Skin of body (tissue), 2 donors: ENCODE measurements around the gene NAGA. TPM values are rescaled to one million over a fixed set of nuclear protein-coding genes. Genes with fewer than 3 reads are reported as not detected.
"Not testable (repeated sequence)": the region's sequence is repeated elsewhere in the genome, so short reads cannot be mapped to it uniquely, and the experiment has no call there.

Experiments
- DNase-seq: peaks from one replicate; lab custom pipeline; 2025; lab: John Stamatoyannopoulos, UW
- total RNA-seq: library from RNA; depleted of rRNA; stranded (reverse); fragments of >200 nt; gene quantifications from one replicate; pipeline ENCODE4 v1.2.3, GENCODE V29; 2014

NAGA gene
- total RNA-seq, 1 donor from 2014 or later = 21.6 TPM

DNA sequence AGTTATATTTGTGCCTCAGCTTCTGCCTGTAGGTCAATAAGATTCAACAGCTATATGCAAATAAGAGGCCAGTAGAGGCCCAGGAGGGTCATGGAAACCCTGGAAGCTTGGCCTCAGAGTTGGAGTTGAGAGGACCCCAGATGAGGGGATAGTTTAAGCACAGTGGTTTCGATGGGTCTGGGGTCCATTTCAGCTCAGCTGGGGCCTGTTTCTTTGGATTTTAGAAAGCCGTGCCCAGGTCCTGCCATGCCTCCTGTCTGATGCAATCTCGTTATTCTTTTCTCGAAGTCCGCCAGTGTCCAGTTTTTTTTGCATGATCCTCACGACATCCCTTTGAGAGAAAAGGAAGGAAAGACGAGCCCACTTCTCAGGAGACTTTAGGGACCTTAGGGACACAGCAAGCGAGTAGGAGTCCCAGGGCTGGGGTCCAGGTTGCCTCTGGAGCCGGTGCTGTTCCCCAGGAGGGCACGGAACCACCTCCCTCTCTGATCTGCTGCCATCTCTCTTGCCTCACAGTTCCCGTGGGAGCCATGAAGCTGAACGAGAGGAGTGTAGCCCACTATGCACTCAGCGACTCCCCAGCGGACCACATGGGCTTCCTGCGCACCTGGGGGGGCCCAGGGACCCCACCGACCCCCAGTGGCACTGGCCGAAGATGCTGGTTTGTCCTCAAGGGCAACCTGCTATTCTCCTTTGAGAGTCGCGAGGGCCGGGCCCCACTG is 6.3 kb upstream of the NAGA start:
- no peak for DNase-seq

DNA sequence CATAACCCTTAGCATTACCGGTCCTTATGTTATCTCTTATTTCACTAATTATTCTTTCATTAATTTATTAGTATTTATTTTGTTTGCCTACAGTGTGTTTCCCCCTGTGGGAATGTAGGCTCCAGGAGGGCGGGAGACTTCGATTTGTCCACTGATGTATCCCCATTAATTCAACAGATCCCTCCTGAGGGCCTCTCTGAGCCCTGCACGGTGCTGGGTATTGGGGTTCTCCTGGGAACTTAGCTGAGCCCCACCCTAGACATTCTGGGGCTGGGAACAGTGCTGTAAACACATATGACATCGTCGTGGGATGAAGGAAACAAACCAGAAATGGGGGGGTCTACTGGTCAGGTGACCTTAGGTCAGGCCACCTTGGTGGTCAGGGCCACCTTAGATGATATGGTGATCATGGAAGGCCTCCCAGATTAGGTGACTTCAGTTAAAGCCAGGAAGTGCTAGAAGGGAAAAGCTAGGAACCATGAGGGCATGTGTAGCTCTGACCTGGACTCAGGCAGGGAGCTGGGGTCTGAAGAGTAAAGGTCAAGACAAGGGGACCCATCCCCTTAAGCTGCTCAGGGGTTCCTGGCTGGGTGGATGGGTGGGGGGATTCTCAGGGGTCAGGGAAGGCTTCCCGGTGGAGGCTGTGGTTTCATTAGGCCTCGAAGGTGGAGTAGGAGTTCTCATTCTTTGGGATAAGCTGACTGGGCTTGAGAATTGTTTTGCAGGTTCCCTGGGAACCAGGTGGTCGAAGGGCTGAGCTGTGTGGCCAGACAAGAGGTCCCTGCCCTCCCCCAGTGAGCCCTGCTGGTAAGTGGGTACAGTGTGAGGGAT is 4.4 kb upstream of the NAGA start:
- DNase-seq = no peak

DNA sequence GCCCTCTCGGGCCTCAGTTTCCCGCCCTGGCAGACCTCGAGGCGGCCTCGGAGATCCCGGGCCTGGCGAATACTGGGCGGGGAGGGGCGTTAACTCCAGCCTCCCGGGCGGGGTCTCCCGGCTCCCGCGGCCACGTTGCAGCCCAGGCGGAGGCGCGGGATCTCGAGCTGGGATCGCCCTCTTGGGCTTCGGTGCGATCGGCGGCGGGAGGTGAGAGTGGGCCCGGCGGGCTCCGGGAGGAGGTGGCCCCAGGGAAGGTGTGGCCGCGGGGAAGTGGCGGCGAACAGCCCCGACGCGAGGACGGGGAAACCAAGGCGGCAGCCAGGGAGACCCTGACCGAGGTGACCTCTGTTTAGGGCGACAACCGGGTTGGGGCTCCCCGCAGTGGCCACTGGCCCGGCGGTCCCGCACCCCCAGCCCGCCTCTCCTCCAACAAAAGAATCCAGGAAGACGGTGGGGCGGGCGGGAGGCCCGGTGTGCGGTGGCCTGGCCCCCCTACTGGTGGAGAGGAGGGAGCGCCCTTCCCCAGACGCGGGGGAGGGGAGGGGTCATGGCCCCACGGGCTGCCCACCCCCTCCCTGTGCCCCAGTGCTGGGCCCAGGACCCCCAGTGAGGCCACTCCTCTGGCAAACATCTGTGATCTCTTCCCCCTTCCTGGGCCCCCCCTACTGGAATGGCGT is 3.7 kb upstream of the NAGA start, which contains the start of gene PHETA2:
TSS of gene PHETA2 (plus strand) at position 117 of the 680 bp plus-strand sequence. CDS start 3,046 bp downstream, outside the sequence.
- no peak for DNase-seq

DNA sequence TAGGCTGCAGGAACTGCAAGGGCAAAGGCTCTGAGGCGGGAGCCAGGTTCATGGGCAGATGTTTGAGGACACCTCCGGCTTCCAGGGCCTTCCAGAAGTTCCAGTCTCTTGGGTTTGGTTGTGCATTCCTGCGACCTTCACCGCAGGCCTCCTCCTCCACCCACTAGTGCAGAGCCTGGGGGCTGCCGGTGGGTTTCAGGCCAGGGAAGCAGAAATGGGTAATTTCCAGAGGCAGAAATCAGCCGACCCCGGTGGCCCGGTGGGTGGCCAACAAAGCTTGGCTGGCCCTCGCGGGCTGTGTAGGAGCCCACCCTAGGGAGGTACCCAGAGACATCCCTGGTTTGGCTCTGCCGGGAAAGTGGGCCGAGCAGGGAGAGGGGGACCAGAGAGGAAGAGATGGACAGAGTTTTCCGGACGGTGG is 3.0 kb upstream of the NAGA start:
- DNase-seq = no peak

DNA sequence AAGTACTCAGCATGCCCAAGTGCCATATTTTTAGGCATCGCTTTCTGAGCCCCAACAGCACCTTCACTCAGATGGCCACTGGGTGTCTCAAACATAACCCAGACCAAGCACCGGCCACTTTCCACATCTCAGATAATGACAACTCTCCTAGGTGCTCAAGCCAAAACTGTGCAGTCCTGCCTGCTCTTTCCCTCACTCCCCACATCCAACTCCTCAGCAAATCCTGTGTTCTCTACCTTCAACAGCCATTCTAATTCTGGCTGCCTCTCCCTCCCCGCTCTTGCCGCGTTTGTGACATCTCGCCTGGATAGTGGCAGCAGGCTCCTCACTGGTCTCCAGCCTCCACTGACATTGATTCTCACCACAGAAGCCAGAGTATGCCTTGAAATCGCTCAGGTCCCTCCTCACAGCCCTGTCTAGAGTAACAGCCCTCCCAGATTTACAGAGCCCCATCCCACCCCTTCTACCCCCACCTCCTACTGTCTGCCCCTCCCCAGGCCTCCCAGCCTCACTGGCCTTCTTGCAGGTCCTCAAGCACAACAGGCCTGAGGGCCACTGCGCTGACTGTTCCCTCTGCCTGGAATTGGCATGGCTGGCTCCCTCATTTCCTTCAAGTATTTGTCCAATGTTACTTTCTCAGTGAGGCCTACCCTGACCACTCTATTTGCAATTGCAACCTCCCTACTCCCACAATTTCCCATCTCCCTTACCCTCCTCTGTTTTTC is 2.2 kb upstream of the NAGA start:
- no peak for DNase-seq

DNA sequence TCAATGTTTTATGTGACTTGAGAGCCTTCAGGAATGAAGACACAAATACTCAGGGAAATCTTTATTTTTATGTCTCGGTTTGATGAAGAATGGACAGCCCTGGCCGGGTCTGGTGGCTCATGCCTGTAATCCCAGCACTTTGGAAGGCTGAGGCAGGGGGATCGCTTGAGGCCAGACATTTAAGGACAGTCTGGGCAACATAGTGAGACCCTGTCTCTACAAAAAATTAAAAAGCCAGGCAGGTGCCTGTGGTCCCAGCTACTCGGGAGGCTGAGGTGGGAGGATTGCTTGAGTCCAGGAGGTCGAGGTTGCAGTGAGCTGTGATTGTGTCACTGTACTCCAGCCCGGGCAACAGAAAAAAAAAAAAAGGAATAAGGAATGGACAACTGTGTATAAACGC is 896 bp upstream of the NAGA start:
- not testable (repeated sequence) for DNase-seq

DNA sequence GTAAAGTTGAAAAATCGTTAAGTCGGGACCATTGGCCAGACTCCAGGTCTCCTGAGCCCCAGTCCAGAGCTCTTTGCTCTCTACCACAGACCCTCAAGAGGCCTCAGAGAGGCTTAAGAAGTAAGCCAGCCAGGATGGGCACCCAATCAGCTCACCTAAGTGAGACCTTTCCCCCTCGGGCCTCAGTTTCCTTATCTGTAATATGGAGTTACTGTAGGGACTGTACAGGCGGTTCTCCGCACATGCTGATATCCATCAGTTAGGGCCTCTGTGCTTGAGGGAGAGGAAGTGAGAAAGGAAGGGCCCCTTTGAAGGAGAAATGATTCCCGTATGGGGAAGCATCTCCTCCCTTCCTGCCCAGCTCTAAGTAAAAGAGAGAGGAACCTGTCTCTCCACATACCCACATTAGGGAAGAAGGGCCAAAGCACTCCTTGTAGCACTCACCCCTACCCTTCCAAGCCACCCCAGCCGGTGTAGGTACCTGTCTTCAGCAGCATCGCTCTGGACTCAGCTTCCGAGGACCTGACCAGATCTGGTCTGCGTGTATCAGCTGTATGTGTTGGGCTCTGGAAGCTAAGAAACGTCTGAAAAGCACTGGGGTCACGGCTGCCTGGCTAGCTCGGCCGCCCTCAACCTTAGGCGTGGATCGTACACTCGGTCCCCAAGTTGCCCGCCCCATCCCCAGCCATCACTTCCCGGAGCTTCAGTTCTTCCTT is 653 bp downstream of the NAGA start:
- peak; percentile 41 for DNase-seq

DNA sequence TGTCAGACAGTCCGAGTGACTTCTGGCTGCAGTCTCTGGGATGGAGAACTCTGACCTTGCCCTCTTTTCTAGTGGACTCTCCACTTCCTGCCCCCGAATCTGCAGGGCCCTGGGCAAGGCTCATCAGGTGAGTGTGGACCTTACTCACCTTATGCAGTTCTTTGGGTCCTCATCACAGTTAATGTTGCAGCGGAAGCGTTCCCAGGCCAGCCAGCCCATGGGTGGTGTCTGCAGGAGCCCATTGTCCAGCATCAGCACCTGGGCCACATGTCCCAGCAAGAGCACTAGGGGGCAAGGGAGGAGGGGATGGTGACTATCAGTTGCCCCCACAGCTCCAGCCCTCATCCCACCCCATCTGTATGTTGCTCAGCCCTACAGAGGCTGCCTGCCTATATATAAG is 2.3 kb downstream of the NAGA start:
- no peak for DNase-seq

DNA sequence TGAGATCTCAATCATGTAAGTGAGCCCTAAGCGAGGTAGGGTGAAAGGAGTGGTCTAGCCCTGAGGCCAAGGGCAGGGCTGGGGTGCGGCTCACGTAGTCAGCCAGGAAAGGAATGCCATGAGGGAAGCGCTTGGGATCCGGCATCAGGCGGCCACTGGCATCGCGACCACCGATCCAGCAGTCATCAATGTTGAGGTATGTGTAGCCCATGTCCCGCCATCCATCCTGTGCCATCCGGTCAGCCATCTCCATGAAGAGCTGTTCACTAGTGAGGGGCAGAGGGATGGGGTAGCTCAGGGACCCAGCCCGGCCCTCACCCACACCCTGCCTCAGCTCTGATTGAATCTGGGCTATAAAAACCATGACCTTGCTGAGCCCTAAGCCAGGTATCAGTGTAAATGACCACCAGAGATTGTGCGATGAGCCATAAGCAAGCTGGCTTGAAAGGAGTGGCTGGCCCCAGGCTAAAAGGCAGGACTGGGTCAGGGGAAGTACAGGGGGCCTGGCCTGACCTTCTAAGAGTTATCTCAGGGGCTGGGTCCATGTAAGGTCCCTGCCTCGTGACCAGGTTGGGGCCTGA is 2.9 kb downstream of the NAGA start:
- DNase-seq = no peak

DNA sequence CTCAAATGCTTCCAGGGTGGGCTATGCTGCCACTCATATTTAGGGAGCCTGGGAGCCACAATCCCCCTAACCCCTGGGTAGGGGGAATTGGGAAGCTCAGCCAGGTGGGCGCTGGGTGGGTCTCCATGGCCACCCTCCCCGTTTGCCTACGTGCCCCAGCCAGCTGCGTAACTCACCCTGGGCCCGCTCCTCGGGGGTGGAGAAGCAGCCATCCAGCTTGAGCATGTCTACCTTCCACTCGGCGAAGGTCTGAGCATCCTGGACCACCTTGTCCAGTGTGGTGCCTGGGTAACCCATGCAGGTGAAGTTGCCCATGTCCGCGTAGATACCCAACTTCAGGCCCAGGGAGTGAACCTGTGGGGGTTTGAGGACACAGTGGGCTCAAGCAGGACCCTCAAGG is 3.7 kb downstream of the NAGA start:
- no peak for DNase-seq

DNA sequence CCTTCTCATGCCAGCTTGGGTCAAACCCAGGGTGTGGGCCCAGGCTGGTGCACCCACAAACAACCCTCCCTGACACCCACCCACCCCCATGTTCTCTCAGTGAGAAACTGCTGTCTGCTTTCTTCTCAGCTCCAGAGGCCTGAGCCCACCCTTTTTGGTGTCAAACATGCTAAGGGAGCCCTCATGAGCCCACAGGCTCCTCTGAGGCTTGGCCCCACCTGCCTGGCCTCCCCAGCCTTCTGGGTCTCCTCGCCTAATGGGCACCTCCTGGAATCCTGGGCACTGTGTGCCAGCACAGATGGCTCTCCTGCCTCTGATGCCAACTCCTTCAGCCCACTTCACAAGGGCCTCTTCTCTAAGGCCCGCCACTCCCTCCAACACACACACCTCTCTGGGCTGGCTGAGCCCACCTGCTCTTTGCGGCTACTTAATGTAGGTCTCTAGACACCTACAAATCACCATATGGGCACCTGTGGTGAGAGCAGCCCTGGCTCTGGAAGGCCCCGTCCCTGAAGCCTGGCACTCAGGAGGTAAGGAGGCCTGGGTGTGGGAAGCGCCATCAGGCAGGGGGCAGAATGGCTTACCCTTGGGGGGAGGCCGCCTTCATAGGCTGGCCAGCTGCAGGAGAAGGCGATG is 4.4 kb downstream of the NAGA start:
- no peak for DNase-seq

DNA sequence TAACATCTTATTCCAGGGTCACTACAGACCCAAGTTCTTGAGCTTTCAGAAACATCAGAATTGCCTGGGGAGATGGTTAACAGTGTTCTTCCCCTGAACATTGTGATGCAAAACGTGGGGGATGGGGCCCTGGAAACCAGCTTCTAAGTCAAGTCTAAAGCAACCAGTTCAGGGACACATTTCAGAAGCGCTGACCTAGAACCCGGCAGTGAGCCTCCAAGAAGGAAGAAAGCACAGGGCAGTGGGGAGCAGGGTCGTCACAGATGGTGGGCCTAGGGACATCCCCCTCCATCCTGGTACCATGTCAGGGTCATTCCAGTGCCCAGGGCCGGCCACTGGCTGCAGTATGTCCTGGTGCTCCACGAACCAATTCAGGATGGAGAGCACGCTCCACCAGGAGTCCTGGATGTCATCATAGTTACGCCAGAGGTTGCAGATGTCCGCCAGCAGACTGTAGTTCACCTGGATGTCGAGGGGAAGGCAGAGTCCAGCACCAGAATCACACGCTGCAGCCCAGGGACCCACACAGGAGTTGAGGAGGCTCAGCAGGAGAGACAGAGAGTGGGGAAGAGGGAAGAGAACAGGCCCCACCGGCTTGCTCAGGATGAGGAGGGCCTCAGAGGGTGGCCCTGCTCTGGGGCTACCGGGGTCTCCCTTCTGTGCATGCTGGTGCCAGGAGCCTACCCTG is 5.0 kb downstream of the NAGA start:
- DNase-seq = no peak

DNA sequence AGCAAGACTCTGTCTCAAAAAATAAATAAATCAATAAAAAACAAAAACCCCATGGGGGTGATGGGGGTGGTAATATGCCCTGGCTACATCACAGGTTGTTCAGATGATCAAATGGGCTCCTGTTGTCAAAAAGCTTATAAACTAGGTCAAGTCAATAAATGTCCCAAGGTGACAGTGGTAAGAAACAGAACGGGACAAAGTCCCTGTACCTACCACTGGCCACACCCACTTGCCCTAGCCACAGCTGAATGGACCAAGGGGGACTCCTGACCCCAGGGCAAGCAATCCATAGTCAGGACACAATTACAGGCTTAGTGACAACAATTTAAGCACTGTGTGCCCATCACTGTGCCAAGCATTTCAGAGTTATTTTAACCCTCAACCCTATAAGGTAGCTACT is 6.0 kb downstream of the NAGA start:
- DNase-seq = no peak

DNA sequence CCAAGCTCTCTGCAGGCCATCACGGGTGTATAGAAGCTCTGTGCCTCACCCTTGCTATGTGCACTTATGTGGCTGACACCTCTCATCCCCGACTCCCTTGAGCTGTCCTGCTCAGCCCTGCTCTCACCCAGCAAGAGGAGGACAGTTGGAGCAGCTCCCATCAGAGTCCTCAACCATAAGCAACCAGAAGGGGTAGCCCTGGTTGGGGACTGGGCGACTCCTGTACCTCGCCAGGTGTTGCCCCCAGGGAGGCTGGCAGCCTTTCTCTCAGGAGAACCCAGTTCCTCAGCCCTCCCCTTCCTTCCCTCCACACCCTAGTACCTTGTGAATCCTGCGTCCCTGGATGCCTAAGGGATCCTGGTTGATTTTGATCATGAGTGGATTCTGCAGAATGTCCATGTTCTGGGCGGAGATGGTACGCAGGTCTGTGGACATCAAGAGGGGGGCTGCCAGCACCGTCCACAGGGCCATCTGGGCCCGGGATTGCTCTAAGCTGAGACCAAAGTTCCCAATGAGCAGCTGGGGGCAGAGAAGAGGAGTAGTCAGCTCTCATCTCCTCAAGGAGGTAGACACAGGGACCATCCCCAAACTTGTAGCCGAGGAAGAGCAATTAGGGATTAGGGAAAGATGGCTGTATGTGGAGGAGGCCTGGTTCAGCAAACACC is 8.0 kb downstream of the NAGA start:
- no peak for DNase-seq

DNA sequence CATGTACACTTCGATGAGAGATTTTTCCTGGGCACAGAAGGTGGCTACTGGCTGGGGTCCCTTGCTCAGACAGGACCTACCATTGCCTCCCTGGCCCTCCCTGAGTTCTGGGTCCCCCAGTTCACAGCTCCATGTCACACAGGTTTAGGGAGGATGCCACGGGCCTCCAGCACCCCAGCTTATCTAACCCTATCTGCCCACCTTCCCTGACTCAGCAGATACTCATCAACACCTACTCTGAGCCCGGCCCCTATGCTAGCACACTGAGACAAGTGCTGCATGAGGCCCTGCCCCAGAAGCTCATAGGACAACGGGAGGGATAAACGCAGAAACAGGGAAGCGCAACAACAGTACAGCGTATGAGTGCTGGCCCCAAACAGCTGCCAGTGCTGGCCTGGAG is 9.6 kb downstream of the NAGA start:
- no peak for DNase-seq

DNA sequence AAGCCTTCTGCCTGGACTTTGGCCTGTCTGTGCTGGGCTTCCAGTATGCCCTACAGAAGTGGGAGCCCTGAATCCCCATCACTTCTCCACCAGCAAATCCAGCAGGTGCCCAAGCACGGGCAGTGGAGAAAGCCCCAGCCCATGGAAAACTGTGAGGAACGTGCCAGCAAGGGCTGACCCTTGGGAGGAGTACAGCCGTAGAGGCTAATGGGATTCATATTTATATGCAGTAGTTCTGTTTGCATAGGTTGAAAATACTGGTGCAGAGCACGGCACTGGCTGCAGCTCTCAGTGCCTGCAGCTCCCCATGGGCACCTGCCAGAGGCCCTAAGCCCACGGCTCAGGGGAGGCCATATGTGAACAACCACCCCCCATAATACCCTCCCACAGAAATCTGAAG is 10.1 kb downstream of the NAGA start:
- no peak for DNase-seq

DNA sequence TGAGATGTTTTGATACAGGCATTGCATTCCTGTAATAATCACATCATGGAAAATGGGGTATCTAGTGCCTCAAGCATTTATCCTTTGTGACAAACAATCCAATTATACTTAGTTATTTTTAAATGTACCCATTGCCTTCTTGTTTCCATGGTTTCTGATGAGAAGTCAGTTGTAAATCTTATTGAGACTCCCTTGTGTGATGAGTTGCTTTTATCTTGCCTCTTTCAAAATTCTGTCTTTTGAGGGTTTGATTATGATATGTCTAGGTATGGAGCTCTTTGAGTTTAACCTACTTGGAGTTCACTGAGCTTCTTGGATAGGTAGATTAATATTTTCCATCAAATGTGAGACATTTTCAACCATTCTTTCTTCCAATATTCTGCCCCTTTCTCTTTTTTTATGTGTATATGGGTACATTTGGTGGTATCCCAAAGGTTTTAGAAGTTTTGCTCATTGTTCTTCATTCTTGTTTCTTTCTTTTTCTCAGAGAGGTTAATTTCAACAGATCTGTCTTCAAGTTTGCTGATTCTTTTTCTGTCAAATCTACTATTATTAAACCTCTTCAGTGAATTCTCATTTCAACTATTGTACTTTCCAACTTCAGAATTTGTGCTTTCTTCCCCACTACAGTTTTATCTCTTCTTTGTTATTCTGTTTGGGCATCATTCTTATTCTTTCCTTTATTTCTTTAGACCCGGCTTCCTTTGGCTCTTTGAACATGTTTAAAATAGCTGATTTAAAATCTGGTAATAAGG is 13.7 kb downstream of the NAGA start:
- no peak for DNase-seq

DNA sequence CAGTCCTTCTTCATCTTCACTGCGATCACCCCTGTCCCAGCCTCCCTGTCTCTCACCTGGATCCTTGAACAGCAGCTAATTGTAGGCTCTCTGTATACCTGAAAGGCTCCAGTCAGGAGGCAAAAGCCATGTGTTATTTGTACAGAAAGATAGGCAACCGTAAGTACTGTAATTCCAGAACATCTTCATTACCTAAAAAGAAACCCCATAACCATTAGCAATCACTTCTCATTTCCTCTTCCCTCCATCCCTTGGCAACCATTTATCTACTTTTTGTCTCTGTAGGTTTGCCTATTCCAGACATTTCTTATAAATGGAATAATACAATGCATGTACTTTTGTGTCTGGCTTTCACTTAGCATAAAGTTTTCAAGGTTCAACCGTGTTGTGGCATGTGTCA is 17.8 kb downstream of the NAGA start:
- DNase-seq = no peak
